Muscle layer of colon (tissue), 2 donors: Measurements from ENCODE around the gene GARIN1A.

Source experiments
- H3K27ac ChIP-seq: one replicate; pipeline ENCODE4 v1.7.0; 2013; ENCODE audit warnings: low read depth, mild to moderate bottlenecking, low read length, moderate library complexity
- H3K27me3 ChIP-seq, 2 donors: one replicate each; pipeline ENCODE4 v1.7.0; 2013; ENCODE audit warnings: low read length in 2 of 2, mild to moderate bottlenecking in 2 of 2; ENCODE audit not compliant: insufficient read depth in 2 of 2, control insufficient read depth in 1 of 2
- H3K36me3 ChIP-seq: one replicate; pipeline ENCODE4 v1.7.0; 2013; ENCODE audit warnings: mild to moderate bottlenecking, low read length; ENCODE audit not compliant: insufficient read depth
- H3K4me1 ChIP-seq: one replicate; pipeline ENCODE4 v1.7.0; 2013; ENCODE audit warnings: mild to moderate bottlenecking, low read length; ENCODE audit not compliant: insufficient read depth
- H3K4me3 ChIP-seq, 2 donors: one replicate each; pipeline ENCODE4 v1.7.0; 2013; ENCODE audit warnings: low read length in 2 of 2, low read depth in 1 of 2, mild to moderate bottlenecking in 1 of 2, moderate library complexity in 1 of 2
- H3K9ac ChIP-seq: one replicate; pipeline ENCODE4 v1.7.0; 2013; ENCODE audit warnings: low read length
- H3K9me3 ChIP-seq: one replicate; pipeline ENCODE4 v1.7.0; 2013; ENCODE audit warnings: mild to moderate bottlenecking, low read length
- donor health status: abdominal sarcoma.
- donor health status: Adenocarcinoma of cecum.

The GARIN1A gene

DNA sequence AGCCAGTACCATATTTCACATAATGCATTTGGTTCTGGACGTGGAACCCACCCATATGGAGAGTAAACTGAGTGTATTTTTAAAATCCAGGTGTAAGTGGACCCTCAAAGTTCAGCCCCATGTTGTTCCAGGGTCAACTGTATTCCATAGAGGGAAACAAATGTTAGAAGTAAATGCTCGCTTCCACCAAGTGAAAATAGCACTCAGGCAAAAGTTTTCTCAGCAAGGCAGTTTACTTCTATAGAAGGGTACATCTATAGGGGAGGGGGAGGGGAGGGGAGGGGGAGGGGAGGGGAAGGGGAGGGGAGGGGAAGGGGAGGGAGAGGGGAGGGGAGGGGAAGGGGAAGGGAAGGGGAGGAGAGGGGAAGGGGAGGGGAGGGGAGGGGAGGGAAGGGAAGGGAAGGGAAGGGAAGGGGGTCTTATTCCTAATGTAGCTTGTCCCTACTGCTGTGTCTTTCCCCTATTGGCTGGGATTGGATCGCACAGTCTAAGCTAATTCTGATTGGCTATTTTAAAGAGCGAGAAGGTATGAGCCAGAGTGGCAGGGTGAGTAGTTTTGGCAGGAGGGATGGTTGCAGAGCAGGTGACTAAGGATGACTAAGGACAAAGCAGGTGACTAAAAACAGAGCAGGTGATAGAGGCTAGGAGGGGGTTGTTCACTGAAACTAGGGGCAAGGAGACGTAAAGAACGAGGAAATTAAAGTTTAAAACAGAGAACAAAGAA, 29.1 kb downstream of the GARIN1A start:
- no peaks in the 10 kb centered on the region for H3K9me3 ChIP-seq
- H3K4me3 ChIP-seq, result no peak overlapping the region
- no peak overlapping the region for H3K9ac ChIP-seq
- peaks cover 21 to 27% of the 10 kb centered on the region in 2 donors for H3K27me3 ChIP-seq
- no peak overlapping the region for H3K27ac ChIP-seq
- H3K36me3 ChIP-seq, result no peaks in the 10 kb centered on the region
- peaks cover 9% of the 10 kb centered on the region for H3K4me1 ChIP-seq

DNA sequence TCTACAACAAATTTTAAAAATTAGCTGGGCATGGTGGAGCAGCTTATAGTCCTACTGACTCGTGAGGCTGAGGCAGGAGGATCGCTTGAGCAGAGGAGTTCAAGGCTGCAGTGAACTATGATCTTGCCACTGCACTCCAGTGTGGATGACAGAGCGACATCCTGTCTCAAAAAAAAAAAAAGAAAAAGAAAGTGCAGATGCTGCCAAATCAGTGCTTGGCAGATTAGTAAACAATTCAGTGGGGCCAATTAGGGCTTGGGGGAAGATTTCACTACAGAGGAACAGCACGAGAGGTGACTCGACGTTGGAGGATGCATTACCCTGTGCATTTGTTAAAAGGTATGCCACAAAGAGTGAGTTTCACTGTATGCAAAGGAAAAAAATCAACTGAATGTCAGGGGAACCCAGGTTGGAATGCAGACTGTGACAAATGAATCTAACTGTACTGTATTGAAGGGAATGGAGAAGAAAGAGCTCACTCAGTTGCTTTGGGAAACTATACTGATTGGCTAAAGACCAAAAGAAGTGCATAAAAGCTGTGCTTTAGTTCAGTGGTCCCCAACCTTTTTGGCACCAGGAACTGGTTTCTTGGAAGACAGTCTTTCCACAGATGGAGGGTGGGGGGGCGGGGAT, 31.6 kb downstream of the GARIN1A start:
- Histone ChIP-seq H3K4me1 (no peaks in the 10 kb centered on the region), H3K4me3 (no peak overlapping the region), H3K27me3 (peaks cover 1 to 6% of the 10 kb centered on the region in 2 donors), H3K9ac (no peak overlapping the region), H3K27ac (no peak overlapping the region), H3K9me3 (no peaks in the 10 kb centered on the region), H3K36me3 (no peaks in the 10 kb centered on the region)

DNA sequence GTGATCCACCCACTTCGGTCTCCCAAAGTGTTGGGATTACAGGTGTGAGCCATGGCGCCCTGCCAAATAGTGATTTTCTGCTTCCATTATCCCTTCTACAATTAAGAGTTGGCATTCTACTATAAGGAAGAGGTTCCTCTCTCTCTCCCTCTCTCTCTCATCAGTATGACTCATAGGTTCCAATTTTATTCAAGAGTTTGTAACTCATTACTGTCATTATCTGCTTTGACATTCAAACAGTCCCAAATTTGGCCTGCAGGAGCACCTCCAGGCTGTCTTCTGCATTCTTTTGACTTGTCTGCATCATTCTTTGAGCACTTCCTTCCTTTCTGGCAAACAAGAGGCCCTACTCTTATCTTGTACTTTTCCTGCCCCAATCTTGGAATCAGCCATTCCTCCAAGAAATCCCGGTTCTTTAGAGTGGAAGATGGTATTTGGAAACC, 33.8 kb downstream of the GARIN1A start:
- H3K27me3 ChIP-seq, result no peaks in the 10 kb centered on the region
- no peaks in the 10 kb centered on the region for H3K4me1 ChIP-seq
- H3K27ac ChIP-seq, result no peak overlapping the region
- no peak overlapping the region for H3K4me3 ChIP-seq
- no peak overlapping the region for H3K9ac ChIP-seq
- H3K9me3 ChIP-seq, result no peaks in the 10 kb centered on the region
- no peaks in the 10 kb centered on the region for H3K36me3 ChIP-seq

DNA sequence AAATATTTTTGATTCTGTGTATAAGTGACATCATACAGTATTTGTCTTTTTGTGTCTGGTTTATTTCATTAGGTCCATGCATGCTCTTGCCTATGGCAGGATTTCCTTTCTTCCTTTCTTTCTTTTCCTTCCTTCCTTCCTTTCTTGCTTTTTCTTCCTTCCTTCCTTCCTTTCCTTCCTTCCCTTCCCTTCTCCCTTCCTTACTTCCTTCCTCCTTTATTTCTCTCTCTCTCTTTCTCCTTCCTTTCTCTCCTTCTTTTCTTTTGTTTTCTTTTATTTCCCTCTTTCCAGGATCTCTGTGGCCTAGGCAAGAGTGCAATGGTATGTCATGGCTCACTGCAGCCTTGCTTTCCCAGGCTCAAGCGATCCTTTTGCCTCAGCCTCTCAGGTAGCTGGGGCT, 35.7 kb downstream of the GARIN1A start:
- H3K4me3 ChIP-seq, result no peak overlapping the region
- H3K9ac ChIP-seq, result no peak overlapping the region
- no peak overlapping the region for H3K27ac ChIP-seq
- no peaks in the 10 kb centered on the region for H3K9me3 ChIP-seq
- H3K4me1 ChIP-seq, result no peaks in the 10 kb centered on the region
- H3K36me3 ChIP-seq, result no peaks in the 10 kb centered on the region
- no peaks in the 10 kb centered on the region for H3K27me3 ChIP-seq

DNA sequence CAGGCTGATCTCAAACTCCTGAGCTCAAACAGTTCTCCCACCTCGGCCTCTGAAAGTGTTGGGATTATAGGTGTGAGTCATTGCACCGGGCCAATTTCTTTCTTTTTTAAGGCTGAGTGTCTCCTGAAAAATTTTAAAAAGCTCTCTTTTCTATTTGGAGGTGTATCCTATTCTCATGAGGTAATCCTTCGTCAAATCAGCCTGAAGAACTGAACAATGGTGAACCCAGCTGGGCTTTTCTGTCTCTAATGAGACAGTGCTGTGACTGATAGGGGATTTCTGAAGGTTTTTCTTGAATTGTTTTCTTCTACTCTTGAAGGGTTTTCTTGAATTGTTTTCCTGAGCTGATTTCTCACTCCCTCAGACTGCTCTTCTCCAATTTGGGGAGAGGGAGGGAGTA, 36.1 kb downstream of the GARIN1A start:
- no peak overlapping the region for H3K4me3 ChIP-seq
- no peaks in the 10 kb centered on the region for H3K4me1 ChIP-seq
- H3K9me3 ChIP-seq, result no peaks in the 10 kb centered on the region
- H3K9ac ChIP-seq, result no peak overlapping the region
- no peaks in the 10 kb centered on the region for H3K36me3 ChIP-seq
- H3K27ac ChIP-seq, result no peak overlapping the region
- no peaks in the 10 kb centered on the region for H3K27me3 ChIP-seq

DNA sequence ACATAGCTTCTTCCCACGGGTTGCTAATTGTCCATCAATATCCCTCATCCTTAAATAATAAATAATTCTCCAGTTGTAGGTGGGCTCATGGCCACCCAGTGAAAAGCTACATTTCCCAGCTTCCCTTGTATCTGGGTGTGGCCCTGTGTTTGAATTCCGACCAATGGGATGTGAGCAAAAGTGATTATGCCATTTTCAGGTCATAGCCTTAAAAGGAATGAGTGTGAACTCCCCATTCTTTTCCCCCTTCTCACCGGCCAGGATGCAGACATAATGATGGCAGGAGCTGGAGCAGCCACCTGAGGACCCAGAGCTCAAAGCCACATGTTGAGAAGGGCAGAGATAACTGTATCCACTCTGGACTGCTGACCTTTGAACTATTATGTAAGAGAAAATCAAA, 36.7 kb downstream of the GARIN1A start:
- Histone ChIP-seq H3K4me3 (no peak overlapping the region), H3K4me1 (no peaks in the 10 kb centered on the region), H3K36me3 (no peaks in the 10 kb centered on the region), H3K27ac (no peak overlapping the region), H3K27me3 (no peaks in the 10 kb centered on the region), H3K9me3 (no peaks in the 10 kb centered on the region), H3K9ac (no peak overlapping the region)

DNA sequence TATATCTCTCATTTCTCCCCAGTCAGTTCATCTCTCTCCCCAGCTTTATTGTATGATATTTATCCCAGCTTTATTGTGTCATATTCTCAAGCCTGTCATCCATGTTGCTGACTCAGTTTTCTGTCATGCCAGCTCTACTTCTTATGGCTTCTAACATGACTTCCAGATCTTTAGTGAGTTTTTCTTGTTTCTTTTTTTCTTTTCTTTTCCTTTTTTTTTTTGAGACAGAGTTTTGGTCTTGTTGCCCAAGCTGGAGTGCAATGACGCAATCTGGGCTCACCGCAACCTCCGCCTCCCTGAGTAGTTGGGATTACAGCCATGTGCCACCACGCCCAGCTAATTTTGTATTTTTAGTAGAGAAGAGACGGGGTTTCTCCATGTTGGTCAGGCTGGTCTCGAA, 38.4 kb downstream of the GARIN1A start:
- Histone ChIP-seq H3K9ac (no peak overlapping the region), H3K36me3 (no peaks in the 10 kb centered on the region), H3K9me3 (no peaks in the 10 kb centered on the region), H3K4me3 (no peak overlapping the region), H3K27me3 (no peaks in the 10 kb centered on the region), H3K4me1 (no peaks in the 10 kb centered on the region), H3K27ac (no peak overlapping the region)

DNA sequence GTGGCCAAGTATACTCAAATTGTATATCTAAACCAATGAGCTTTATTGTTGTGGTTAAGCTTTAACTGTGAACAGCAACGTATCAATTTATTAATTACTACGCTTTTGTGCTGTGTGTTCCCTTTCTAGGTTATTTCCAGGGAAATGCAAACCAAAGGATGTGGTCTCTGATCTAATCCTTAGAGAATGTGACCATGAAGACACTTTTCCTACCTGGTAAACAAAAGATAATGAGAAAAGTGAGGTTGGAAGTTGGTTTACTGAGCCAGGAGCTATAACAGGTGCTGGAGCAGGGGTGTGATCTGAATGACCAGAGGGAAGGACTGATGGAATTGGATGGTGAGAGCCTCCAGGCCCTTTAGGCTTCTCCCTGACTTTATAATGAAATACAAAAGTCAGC, 41.7 kb downstream of the GARIN1A start:
- Histone ChIP-seq H3K4me3 (no peak overlapping the region), H3K36me3 (no peaks in the 10 kb centered on the region), H3K9me3 (no peaks in the 10 kb centered on the region), H3K27ac (no peak overlapping the region), H3K27me3 (no peaks in the 10 kb centered on the region), H3K4me1 (no peaks in the 10 kb centered on the region), H3K9ac (no peak overlapping the region)

DNA sequence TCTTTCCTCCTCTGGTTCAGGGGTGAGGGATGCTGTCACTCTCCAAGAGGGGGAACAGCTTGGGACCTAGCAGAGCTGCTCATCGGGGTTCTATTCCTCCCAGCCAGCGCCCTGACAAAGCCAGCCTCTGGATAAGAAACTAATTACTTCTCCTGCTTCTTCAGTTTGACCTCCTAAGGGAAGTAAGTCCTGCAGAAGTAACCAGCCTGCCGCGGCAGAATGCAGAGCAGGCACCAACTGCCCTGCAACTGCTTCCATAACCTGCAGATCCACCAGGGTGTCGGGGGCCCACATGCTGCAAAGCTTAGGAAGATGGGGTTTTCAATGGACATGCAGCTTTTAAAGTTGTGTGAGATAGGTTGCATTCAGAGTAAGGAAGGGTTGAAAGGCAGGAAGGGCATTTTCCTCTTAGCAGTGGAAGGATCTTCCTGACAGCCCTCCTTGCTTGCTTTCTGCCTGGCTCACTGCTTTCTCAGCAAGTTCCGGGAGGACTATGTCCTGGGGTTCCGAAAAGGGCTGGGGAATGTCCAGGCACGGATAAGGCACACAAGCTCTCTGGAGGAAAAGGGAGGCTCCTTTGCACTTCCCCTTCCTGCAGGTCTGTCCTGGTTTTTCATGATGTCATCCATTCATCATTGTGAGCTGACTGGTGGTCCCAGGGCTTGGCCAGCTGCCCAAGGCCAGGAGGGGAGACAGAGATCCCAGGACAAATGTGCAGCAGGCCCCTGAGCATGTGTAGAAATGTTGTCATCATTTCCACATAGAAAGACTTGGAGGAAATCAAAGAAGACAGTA, 42.8 kb downstream of the GARIN1A start:
- no peaks in the 10 kb centered on the region for H3K36me3 ChIP-seq
- no peak overlapping the region for H3K27ac ChIP-seq
- H3K9me3 ChIP-seq, result no peaks in the 10 kb centered on the region
- H3K9ac ChIP-seq, result no peak overlapping the region
- H3K4me1 ChIP-seq, result no peaks in the 10 kb centered on the region
- H3K4me3 ChIP-seq, result no peak overlapping the region
- no peaks in the 10 kb centered on the region for H3K27me3 ChIP-seq

DNA sequence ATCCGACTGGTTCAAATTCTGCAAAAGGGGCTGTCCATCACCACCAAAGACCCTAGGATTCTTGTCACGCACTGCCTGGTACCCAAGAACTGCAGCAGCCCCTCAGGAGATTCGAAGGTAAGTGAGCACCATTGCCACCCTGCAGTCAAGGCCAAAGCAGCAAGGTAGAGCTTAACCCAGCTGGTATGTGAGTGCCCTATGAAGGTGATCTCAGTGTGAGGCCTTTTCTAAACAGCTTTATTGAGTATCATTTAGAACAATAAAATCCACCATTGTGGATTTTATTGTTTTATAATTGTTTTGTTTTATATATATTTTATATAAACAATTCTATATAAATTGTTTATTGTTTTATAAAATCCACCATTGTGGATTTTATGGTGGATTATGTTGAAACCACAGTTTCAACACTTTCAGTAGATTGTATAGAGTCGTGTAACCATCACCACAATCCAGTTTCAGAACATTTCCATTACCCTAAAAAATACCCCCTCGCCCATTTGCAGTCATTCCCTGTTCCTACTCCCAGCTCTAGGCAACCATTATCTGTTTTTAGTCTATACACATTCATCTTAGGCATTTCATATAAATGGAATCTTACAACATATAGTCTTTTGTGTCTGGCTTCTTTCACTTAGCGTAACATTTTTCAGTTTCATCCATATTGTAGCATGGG, 47.0 kb downstream of the GARIN1A start:
- H3K27me3 ChIP-seq, result no peaks in the 10 kb centered on the region
- no peaks in the 10 kb centered on the region for H3K9me3 ChIP-seq
- H3K4me3 ChIP-seq, result no peak overlapping the region
- no peaks in the 10 kb centered on the region for H3K36me3 ChIP-seq
- no peaks in the 10 kb centered on the region for H3K4me1 ChIP-seq
- no peak overlapping the region for H3K27ac ChIP-seq
- no peak overlapping the region for H3K9ac ChIP-seq

DNA sequence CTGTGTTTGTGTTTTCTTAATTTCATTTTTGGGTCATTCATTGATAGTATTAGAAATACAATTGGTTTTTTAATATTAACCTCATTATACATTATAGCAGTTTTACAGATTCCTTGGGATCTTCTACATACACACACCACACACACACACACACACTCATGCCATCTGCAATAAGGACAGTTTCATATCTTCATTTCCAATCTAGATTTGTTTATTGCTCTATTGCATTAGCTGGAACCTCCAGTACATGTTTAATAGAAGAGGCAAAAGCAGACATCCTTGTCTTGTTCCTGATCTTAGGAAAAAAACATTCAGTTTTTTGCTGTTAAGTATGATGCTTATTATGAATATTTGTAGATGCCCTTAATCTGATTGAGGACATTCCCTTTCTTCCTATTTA, 49.3 kb downstream of the GARIN1A start:
- H3K9ac ChIP-seq, result no peak overlapping the region
- H3K4me1 ChIP-seq, result no peaks in the 10 kb centered on the region
- no peak overlapping the region for H3K27ac ChIP-seq
- H3K36me3 ChIP-seq, result no peaks in the 10 kb centered on the region
- no peak overlapping the region for H3K4me3 ChIP-seq
- no peaks in the 10 kb centered on the region for H3K9me3 ChIP-seq
- no peaks in the 10 kb centered on the region for H3K27me3 ChIP-seq
